GM18505 (cell line): ENCODE measurements around the gene SCAP.
"Not testable (repeated sequence)": the region's sequence is repeated elsewhere in the genome, so short reads cannot be mapped to it uniquely, and the experiment has no call there.

Experiments used
- ATAC-seq: cut with Tn5 transposase; IDR thresholded peaks from one replicate; pipeline ENCODE4 v1.9.1; 2021; ENCODE audit not compliant: unreplicated experiment
- POLR2A ChIP-seq: IDR thresholded peaks from 4 replicates; pipeline ENCODE4 v1.6.1; 2011; ENCODE audit warnings: borderline replicate concordance; ENCODE audit not compliant: insufficient read depth, insufficient read length; ENCODE audit errors: extremely low read depth

Gene SCAP

DNA sequence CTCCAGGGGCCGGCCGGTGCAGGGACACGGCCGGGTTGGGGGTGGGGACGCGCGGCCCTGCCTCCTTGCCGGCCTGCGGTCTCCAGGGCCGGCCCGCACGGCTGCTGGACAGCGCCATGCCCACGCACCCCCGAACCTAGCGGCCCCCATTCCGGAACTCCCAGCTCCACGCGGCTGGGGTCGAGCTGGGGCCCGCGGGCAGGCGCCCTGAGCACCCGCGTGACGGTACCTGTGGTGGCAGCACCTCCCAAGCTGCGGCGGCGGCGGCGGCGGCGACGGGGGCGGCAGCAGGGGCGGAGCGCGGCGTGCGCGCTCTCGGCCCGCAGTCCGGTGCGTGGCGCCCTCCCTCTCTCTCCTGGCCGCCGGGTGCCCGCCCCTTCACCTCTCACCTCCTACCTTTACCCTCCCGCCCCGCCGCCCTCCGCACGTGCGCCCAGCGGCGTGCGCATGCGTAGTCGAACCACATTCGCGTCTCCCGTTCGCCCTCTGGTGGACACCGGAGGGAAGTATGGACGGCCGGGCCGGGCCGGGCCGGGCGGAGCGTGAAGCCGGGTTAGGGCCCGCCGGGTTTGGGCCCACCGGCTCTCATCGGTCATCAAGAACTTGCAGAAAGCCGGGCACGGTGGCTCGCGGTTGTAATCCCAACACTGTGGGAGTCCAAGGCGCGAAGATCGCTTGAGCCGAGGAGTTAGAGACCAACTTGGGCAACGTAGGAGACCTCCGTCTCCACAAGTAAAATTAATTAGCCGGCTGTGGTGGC, at the start of gene SCAP:
Gene SCAP (minus strand): TSS at position 372 of the 760 bp plus-strand sequence. CDS start 32,948 bp downstream, outside the sequence.
- TF ChIP-seq POLR2A = peak; percentile 61

DNA sequence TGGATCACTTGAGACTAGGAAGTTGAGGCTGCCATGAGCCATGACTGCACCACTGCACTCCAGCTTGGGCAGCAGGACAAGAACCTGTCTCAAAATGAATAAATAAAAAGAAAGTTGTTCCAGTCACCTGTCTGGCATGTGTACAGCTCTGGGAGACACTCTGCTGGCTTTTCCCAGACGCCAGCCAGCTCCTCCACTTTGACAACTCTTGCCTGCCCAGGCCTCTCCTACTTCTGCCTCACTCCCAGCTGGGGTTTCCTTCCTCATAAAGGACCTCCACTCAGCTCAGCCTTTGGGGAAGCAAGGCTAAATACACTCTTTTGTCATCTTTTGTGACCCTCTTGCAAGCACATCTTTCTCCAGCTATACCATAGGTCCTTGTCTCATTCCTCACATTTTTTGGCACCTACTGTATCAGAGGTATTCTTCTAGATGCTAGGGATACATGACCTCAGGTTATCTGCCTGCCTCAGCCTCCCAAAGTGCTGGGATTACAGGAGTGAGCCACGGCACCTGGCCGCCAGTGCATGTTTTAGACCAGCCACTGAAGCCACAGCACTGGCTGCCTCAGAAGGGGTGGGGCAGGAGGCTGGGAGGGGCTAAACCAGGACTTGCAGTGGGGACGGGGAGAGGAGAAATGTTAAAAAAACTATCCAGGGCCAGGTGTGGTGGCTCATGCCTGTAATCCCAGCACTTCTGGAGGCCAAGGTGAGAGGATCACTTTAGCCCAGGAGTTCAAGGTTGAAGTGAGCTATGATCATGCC, 47.8 kb upstream of the SCAP start:
- TF ChIP-seq POLR2A = no peak
- ATAC-seq = no peak

More for the DNA sequence above, at the start of gene SCAP:
- ATAC-seq = peak; percentile 89

DNA sequence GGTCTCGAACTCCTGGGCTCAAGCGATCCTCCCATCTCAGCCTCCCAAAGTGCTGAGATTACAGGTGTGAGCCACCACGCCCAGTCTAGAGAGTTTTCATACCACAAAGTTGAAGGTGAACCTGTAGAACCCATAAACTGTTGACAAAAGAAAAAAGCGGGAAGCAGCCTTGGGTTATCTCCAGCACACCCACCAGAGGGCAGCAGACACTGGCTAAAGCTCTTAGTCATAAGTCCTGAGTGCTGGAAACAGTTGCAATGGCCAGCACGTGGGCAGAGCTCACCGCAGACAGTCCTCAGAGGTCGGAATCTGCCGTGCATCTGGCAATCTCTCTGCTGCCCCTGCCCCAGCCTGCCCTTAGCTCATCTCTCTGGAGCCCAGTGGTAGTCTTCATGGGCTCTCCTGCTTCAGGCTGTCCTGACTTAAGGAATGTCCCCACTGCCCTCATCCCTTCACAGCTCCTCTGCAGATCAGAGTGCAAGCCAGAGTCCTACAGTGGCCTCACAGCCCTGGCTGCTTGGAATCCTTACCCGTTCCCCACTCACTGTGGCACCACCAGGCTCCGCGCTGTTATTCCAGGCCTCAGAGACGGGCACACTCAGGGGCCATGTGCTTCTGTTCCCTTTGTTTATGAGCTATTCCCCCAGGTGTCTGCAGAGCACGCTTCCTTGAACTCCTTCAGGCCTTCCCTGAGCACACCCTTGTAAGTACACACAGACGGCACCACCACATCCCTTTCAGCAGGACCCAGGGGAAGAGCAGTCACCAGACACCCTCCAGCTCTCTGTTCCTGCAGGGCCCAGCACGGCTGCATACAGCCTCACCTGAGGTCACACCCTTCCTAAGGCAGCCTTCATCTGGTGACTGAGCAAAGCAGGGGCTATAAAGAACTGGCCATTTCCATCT, 46.6 kb upstream of the SCAP start:
- ATAC-seq = no peak
- no peak for TF ChIP-seq POLR2A

DNA sequence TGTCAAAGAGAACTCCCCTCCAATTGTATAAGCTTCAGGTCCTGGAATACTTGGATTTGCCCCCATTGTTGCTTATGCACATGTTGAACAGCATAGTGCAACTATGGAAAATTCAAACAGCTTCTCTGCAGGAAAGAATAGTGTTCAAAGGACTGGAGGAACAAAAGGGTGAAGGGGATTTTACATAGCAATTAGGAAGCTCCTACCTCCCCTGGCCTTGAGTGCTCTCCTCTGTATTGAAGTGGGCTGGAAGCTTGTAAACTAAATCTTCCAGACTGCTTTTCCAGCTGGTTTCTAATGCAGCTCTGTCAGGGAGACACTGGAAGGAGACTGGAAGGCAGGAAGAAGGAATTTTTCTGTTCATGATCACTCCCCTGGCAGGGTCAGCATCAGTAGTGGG, 45.0 kb upstream of the SCAP start:
- TF ChIP-seq POLR2A = no peak
- ATAC-seq = no peak

DNA sequence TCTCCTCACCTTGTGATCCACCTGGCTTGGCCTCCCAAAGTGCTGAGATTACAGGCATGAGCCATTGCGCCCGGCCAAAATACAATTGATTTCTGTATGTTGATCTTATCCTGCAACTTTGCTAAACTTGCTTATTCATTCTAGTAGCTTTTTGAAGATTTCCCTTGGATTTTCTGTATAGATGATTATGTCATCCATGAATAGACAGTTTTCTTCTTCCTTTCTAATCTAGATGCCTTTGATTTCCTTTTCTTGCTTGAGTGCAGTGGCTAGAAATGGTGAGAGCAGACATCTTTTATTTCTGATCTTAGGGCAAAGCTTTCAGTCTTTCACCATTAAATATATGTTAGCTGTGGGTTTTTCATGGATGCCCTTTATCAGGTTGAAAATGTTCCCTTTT, 42.2 kb upstream of the SCAP start:
- TF ChIP-seq POLR2A = no peak

DNA sequence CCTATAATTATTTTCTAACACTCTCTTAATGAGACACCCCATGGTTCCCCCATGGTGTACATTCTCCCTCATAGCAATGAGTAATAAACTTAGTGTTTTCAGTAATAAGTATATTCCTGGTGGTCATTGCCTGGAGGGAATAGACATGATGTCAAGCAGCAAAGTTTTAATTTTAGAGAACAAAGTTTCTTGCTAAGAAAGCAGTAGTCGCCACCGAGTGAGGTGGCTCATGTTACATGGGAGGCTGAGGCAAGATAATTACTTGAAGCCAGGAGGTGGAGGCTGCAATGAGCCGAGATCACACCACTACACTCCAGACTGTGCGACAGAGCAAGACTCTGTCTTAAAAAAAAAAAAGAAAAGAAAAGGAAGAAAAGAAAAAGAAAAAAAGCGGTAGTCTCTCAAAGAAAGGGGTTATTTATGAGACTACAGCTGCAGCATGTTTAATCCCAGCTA, 40.2 kb upstream of the SCAP start:
- no peak for ATAC-seq
- TF ChIP-seq POLR2A = no peak

More for the DNA sequence above, 42.2 kb upstream of the SCAP start:
- ATAC-seq = no peak

DNA sequence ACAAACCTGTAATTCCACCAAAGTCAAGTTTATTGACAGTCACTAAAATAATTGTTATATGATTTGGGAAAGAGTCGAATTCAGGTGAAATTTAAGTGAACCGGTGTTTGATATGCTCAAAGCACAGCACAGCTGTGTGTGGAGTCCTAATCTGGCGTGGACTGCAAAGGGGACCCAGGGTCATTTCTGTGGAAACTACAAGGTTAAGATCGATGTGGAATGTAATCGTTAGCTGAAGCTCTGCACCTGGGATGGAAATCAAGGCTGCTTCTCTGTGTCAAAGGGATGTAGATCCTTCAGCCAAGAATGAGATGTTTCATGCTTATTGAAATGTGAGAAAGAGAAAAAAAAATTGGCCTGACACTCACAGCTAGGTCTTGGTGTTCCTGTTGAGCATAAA, 39.4 kb upstream of the SCAP start:
- TF ChIP-seq POLR2A = no peak
- ATAC-seq = no peak

DNA sequence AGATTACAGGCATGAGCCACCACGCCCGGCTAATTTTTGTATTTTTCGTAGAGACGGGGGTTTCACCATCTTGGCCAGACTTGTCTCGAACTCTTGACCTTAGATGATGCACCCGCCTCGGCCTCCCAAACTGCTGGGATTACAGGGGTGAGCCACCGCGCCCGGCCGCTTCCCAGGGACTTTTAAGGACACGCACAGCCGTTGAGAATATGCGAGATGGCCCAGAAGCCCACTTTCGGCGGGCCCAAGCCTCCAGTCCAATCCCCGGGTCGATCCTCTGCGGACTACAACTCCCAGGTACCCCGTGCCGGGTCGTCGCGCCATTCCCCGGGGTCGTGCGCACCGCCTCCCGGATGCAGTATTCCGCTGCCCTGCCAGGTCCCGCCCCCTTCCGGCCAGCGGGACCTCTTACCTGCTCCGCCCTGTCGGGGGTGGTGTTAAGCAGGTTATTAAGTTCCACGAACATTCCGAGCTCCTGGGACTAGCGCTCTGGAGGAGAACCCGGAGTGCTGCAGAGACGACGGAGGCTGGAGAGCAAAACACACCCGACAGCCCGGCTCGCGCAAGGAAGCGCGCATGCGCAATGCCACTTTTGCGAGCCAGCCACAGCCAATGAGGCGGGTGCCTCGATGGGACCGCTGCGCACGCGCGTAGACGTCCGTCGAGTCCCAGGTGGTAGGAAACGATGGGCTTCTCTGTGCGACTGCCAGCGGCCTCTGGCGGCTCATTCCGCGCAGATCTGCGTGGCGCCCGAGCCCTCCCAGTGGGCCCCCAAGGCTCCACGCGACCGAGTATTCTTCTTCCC, 37.6 kb upstream of the SCAP start, which contains the start of gene ELP6:
Gene ELP6 (minus strand): TSS at position 588 of the 805 bp plus-strand sequence. CDS start 122 bp downstream, at position 466.
- peak; percentile 97 for TF ChIP-seq POLR2A
- ATAC-seq = peak; percentile 94

DNA sequence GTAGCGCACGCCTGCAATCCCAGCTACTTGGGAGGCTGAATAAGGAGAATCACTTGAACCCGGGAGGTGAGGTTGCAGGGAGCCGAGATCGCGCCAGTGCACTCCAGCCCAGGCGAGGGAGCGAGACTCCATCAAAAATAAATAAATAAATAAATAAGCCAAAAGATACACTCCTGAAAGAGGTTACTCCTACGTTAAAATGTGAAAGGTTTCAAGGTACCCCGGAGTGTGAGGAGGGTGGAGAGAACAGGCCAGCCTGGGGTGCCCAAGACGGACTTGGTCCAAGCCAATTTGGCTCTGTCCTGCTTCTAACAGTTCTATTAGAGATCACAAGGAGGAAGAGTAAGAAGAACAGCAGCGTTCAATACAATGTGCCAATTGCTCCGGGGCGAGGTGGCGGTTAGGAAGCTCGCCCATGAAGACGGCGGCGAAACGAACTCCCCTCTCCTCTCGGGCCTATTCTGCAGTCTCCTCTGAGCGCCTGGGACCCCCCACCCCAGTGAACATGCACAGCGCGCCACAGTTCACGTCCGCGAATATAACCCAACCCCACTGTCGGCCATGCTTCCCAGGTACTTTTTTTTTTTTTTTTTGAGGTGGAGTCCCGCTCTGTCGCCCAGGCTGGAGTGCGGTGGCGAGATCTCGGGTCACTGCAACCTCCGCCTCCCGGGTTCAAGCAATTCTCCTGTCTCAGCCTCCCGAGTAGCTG, 36.8 kb upstream of the SCAP start:
- no peak for TF ChIP-seq POLR2A
- ATAC-seq = no peak

DNA sequence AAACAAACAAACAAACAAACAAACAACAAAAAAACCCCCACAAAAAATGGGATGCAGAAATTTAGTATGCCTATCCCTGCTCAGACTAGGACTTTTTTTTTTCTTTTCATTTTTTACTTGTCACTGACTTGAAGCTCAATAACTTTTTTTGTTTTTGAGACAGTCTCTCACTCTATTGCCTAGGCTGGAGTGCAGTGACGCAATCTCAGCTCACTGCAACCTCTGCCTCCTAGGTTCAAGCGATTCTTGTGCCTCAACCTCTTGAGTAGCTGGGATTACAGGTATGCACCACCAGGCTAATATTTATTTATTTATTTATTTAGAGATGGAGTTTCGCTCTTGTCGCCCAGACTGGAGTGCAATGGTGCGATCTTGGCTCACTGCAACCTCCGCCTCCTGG, 29.5 kb upstream of the SCAP start:
- not testable (repeated sequence) for ATAC-seq

DNA sequence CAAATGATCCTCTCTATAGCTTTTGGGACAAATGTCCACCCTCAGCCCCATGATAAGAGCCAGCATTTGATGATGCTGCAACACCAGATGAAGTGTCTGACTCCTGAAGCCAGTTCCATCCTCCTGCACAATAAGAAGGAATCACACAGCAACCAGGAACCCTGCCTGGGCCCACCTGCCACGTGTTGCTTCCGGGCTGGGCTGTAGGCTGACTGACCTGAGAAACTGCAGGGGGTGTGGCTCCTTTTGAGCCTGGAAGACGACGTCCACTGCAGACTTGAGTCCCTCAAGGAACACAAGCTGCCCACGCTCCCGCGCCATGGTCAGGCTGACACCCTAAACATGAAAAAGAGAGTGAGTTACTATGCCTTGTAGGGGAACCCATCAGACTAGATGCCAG, 28.4 kb upstream of the SCAP start:
- TF ChIP-seq POLR2A = no peak
- ATAC-seq = no peak

DNA sequence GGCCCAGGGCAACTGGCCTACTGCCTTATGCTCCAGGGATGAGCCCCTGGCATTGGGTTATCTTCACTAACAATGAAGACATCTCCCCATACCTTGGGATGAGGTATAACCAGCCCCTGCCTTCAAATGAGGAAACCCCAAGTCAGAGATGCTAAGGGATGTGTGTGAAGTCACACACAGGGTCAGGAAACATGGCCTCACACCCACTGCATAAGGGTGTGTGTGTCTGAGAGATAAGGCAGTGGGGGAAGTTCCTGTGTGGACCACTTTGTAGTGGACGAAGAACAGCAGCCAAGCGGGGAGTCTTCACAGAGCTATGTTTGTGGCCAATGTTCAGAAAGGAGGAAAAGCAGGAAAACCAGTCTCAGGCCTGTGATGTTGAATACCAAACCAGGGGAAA, 27.3 kb upstream of the SCAP start:
- TF ChIP-seq POLR2A = no peak
- no peak for ATAC-seq
